H9 (cell line): ENCODE results near the gene MECR. TPM values are rescaled to one million over a fixed set of nuclear protein-coding genes. Genes with fewer than 3 reads are reported as not detected.

Experiments
- DNase-seq: peaks from one replicate; pipeline ENCODE4 v3.0.0-alpha.2; 2017
- H2AFZ ChIP-seq: one replicate; pipeline ENCODE4 v1.6.1; 2013; ENCODE audit warnings: mild to moderate bottlenecking, low read length, control low read depth, moderate library complexity
- H2AK5ac ChIP-seq: 2 replicates; pipeline ENCODE4 v1.6.1; 2013; ENCODE audit warnings: low read length, control low read depth, mixed read lengths; ENCODE audit not compliant: insufficient read length
- H2BK120ac ChIP-seq: one replicate; pipeline ENCODE4 v1.6.1; 2013; ENCODE audit warnings: low read depth, mild to moderate bottlenecking, low read length, control low read depth, inconsistent platforms; ENCODE audit not compliant: poor library complexity, severe bottlenecking
- H2BK12ac ChIP-seq: 2 replicates; pipeline ENCODE4 v1.6.1; 2013; ENCODE audit warnings: low read length, control low read depth, mixed read lengths, low read depth; ENCODE audit not compliant: insufficient read length
- H2BK15ac ChIP-seq: 2 replicates; pipeline ENCODE4 v1.6.1; 2013; ENCODE audit warnings: low read depth, low read length, control low read depth
- H2BK20ac ChIP-seq: one replicate; pipeline ENCODE4 v1.6.1; 2013; ENCODE audit warnings: low read depth, mild to moderate bottlenecking, low read length, control low read depth, inconsistent platforms; ENCODE audit not compliant: poor library complexity, severe bottlenecking
- H2BK5ac ChIP-seq: 2 replicates; pipeline ENCODE4 v1.6.1; 2013; ENCODE audit warnings: low read length, control low read depth, mixed read lengths; ENCODE audit not compliant: insufficient read length
- H3K14ac ChIP-seq: 2 replicates; pipeline ENCODE4 v1.6.1; 2013; ENCODE audit warnings: low read length, control low read depth; ENCODE audit not compliant: insufficient read depth
- H3K18ac ChIP-seq: 2 replicates; pipeline ENCODE4 v1.6.1; 2013; ENCODE audit warnings: low read depth, mild to moderate bottlenecking, mixed read lengths, low read length, control low read depth; ENCODE audit not compliant: insufficient read length
- H3K23ac ChIP-seq: 2 replicates; pipeline ENCODE4 v1.6.1; 2013; ENCODE audit warnings: low read length, control low read depth, mixed read lengths, low read depth; ENCODE audit not compliant: insufficient read length
- H3K23me2 ChIP-seq: 2 replicates; pipeline ENCODE4 v1.6.1; 2013; ENCODE audit warnings: low read depth, mild to moderate bottlenecking, mixed read lengths, low read length, control low read depth; ENCODE audit not compliant: insufficient read length, poor library complexity, severe bottlenecking
- H3K27ac ChIP-seq: 2 replicates; pipeline ENCODE4 v1.5.1; 2013; ENCODE audit warnings: low read length, control low read depth, mixed read lengths, low read depth; ENCODE audit not compliant: insufficient read length
- H3K27me3 ChIP-seq: 2 replicates; pipeline ENCODE4 v1.6.1; 2013; ENCODE audit warnings: low read length, control low read depth, inconsistent platforms; ENCODE audit not compliant: insufficient read depth
- H3K4ac ChIP-seq: 2 replicates; pipeline ENCODE4 v1.6.1; 2013; ENCODE audit warnings: low read depth, mild to moderate bottlenecking, control low read depth, inconsistent platforms, low read length, moderate library complexity
- H3K4me1 ChIP-seq: 2 replicates; pipeline ENCODE4 v1.6.1; 2013; ENCODE audit warnings: low read length, control low read depth, inconsistent platforms; ENCODE audit not compliant: insufficient read depth
- H3K4me2 ChIP-seq: 2 replicates; pipeline ENCODE4 v1.6.1; 2013; ENCODE audit warnings: low read length, control low read depth, mixed read lengths; ENCODE audit not compliant: insufficient read length, insufficient read depth
- H3K56ac ChIP-seq: 2 replicates; pipeline ENCODE4 v1.6.1; 2013; ENCODE audit warnings: low read depth, mild to moderate bottlenecking, mixed read lengths, low read length, control low read depth; ENCODE audit not compliant: insufficient read length
- H3K79me1 ChIP-seq: 2 replicates; pipeline ENCODE4 v1.6.1; 2013; ENCODE audit warnings: low read depth, mild to moderate bottlenecking, moderate library complexity, low read length, control low read depth, inconsistent platforms; ENCODE audit not compliant: insufficient read depth, poor library complexity, severe bottlenecking
- H3K79me2 ChIP-seq: 2 replicates; pipeline ENCODE4 v1.6.1; 2013; ENCODE audit warnings: low read length, control low read depth, inconsistent platforms; ENCODE audit not compliant: insufficient read depth
- H3K9ac ChIP-seq: 2 replicates; pipeline ENCODE4 v1.6.1; 2013; ENCODE audit warnings: low read length, control low read depth, mixed read lengths; ENCODE audit not compliant: insufficient read length; ENCODE audit errors: extremely low read depth
- H3K9me3 ChIP-seq: one replicate; pipeline ENCODE4 v1.6.1; 2013; ENCODE audit warnings: low read depth, low read length, inconsistent platforms; ENCODE audit not compliant: control insufficient read depth
- H3T11ph ChIP-seq: one replicate; pipeline ENCODE4 v1.6.1; 2013; ENCODE audit warnings: mild to moderate bottlenecking, low read length, control low read depth, inconsistent platforms
- H4K20me1 ChIP-seq: one replicate; pipeline ENCODE4 v1.6.1; 2013; ENCODE audit not compliant: control insufficient read depth, insufficient read length, insufficient read depth
- H4K5ac ChIP-seq: 2 replicates; pipeline ENCODE4 v1.6.1; 2013; ENCODE audit warnings: low read depth, mild to moderate bottlenecking, mixed read lengths, low read length, control low read depth; ENCODE audit not compliant: insufficient read length
- H4K8ac ChIP-seq: replicated peaks from 2 replicates; pipeline ENCODE4 v1.6.1; 2013; ENCODE audit warnings: low read length, control low read depth, mixed read lengths, low read depth; ENCODE audit not compliant: insufficient read length
- H4K91ac ChIP-seq: 2 replicates; pipeline ENCODE4 v1.6.1; 2013; ENCODE audit warnings: low read depth, mild to moderate bottlenecking, moderate library complexity, mixed read lengths, low read length, control low read depth; ENCODE audit not compliant: insufficient read length
- H3K27ac Mint-ChIP-seq, 3 experiments: 2 replicates in 2 of 3; 3 replicates in 1 of 3; pipeline ENCODE4 v1.8.0; 2020 to 2021; ENCODE audit warnings: mixed read lengths in 3 of 3, mild to moderate bottlenecking in 1 of 3, moderate library complexity in 1 of 3
- H3K27me3 Mint-ChIP-seq: 2 replicates; pipeline ENCODE4 v1.8.0; 2021; ENCODE audit warnings: low read depth, mild to moderate bottlenecking, moderate library complexity, mixed read lengths
- H3K36me3 Mint-ChIP-seq, 3 experiments: 2 replicates in 2 of 3; 3 replicates in 1 of 3; pipeline ENCODE4 v1.8.0; 2020 to 2021; ENCODE audit warnings: low read depth in 3 of 3, mixed read lengths in 3 of 3; ENCODE audit not compliant: insufficient read depth in 1 of 3
- H3K4me1 Mint-ChIP-seq, 2 experiments: 2 replicates each; pipeline ENCODE4 v1.8.0; 2020; ENCODE audit warnings: mixed read lengths in 2 of 2
- H3K4me3 Mint-ChIP-seq, 2 experiments: 2 replicates in 1 of 2; 3 replicates in 1 of 2; pipeline ENCODE4 v1.8.0; 2020 to 2021; ENCODE audit warnings: mild to moderate bottlenecking in 2 of 2, mixed read lengths in 2 of 2, moderate library complexity in 1 of 2
- H3K9me3 Mint-ChIP-seq, 2 experiments: 2 replicates in 1 of 2; 3 replicates in 1 of 2; pipeline ENCODE4 v1.8.0; 2020; ENCODE audit warnings: mild to moderate bottlenecking in 2 of 2, mixed read lengths in 2 of 2, moderate library complexity in 1 of 2
- WGBS: extraction: QIAGEN DNeasy Blood & Tissue Kit; methylation state at CpG from one replicate; pipeline ENCODE4 v1.1.7; 2013; ENCODE audit warnings: missing lambda C conversion rate, low lambda C conversion rate, mixed read lengths; ENCODE audit not compliant: insufficient read length; ENCODE audit errors: extremely low coverage; 5-methylcytosine and 5-hydroxymethylcytosine counted together
- total RNA-seq: library from RNA; stranded (reverse); gene quantifications from 2 replicates; pipeline ENCODE4 v1.2.1, GENCODE V29; 2021
- TF ChIP-seq, protein P1 (sequence below): fragments of 200-600 bp; sonication (generic); conservative IDR thresholded peaks from 3 replicates; pipeline ENCODE4 v1.8.0; 2021; ENCODE audit warnings: antibody characterized with exemption, mild to moderate bottlenecking

Gene MECR
- total RNA-seq, 1 experiment from 2014 or later: 30.9 TPM

GRCh38 chr1:29270929-29271521 lies 40.3 kb upstream of the MECR start:
- H3K23me2 ChIP-seq: no peaks in the 10 kb centered on the region
- no peak overlapping the region for H2BK20ac ChIP-seq
- H3K4ac ChIP-seq: no peak overlapping the region
- H4K8ac ChIP-seq: no peak overlapping the region
- no peak overlapping the region for H2BK12ac ChIP-seq
- no peak overlapping the region for H3K9ac ChIP-seq
- H2AFZ ChIP-seq: no peak overlapping the region
- H3K79me2 ChIP-seq: no peaks in the 10 kb centered on the region
- H3K79me1 ChIP-seq: no peaks in the 10 kb centered on the region
- H2BK5ac ChIP-seq: no peak overlapping the region
- no peak overlapping the region for H3K18ac ChIP-seq
- Mint-ChIP-seq H3K27me3 (no peaks in the 10 kb centered on the region; the same call in 1 of the 2 replicates), H3K4me3 (peak overlapping the region; percentile 21 to 62; a peak in 4 of 5 replicates), H3K9me3 (no peaks in the 10 kb centered on the region), H3K27ac (peak overlapping the region; percentile 78 to 91 (median 83); a peak in 5 of 7 replicates), H3K4me1 (peaks cover 21 to 30% of the 10 kb centered on the region in 2 experiments), H3K36me3 (peaks cover 1 to 9% (median 7%) of the 10 kb centered on the region in 3 experiments; a peak in 6 of 7 replicates)
- no peak overlapping the region for H3K27ac ChIP-seq
- DNase-seq: no peak
- no peak overlapping the region for H3K4me2 ChIP-seq
- H3K27me3 ChIP-seq: no peaks in the 10 kb centered on the region
- H2BK15ac ChIP-seq: no peak overlapping the region
- no peak overlapping the region for H4K5ac ChIP-seq
- no peak overlapping the region for H3K23ac ChIP-seq
- peaks cover 8% of the 10 kb centered on the region for H3K4me1 ChIP-seq
- TF ChIP-seq, protein P1, sequence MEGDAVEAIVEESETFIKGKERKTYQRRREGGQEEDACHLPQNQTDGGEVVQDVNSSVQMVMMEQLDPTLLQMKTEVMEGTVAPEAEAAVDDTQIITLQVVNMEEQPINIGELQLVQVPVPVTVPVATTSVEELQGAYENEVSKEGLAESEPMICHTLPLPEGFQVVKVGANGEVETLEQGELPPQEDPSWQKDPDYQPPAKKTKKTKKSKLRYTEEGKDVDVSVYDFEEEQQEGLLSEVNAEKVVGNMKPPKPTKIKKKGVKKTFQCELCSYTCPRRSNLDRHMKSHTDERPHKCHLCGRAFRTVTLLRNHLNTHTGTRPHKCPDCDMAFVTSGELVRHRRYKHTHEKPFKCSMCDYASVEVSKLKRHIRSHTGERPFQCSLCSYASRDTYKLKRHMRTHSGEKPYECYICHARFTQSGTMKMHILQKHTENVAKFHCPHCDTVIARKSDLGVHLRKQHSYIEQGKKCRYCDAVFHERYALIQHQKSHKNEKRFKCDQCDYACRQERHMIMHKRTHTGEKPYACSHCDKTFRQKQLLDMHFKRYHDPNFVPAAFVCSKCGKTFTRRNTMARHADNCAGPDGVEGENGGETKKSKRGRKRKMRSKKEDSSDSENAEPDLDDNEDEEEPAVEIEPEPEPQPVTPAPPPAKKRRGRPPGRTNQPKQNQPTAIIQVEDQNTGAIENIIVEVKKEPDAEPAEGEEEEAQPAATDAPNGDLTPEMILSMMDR: no peak
- H3K14ac ChIP-seq: no peak overlapping the region
- H3K9me3 ChIP-seq: no peaks in the 10 kb centered on the region
- H3K56ac ChIP-seq: no peak overlapping the region
- no peak overlapping the region for H2BK120ac ChIP-seq
- no peaks in the 10 kb centered on the region for H4K20me1 ChIP-seq
- WGBS: no CpG with 5 or more reads among the region's 3 CpGs
- H4K91ac ChIP-seq: no peak overlapping the region
- no peak overlapping the region for H2AK5ac ChIP-seq
- H3T11ph ChIP-seq: no peak overlapping the region
